HEK293 (cell line): ENCODE data around the gene TEC.
A peak's percentile ranks its signal among the peaks of the same experiment; 100 is the strongest.

ENCODE experiments used
- EGR2 ChIP-seq: fragments of 450-650 bp; formaldehyde crosslinking; IDR thresholded peaks from 2 replicates; pipeline ENCODE4 v1.5.1; 2016; ENCODE audit warnings: low read depth, missing biosample characterization, missing genetic modification characterization
- GFI1B ChIP-seq: fragments of 450-650 bp; formaldehyde crosslinking; IDR thresholded peaks from 2 replicates; pipeline ENCODE4 v1.5.1; 2016; ENCODE audit warnings: missing biosample characterization, missing genetic modification characterization
- GLI2 ChIP-seq: fragments of 450-650 bp; formaldehyde crosslinking; IDR thresholded peaks from 2 replicates; pipeline ENCODE4; 2017; ENCODE audit warnings: missing biosample characterization, missing genetic modification characterization, low read depth, borderline replicate concordance
- HIC1 ChIP-seq: fragments of 450-650 bp; formaldehyde crosslinking; IDR thresholded peaks from 2 replicates; pipeline ENCODE4 v1.5.1; 2016; ENCODE audit warnings: missing biosample characterization, missing genetic modification characterization
- INSM2 ChIP-seq: fragments of 450-650 bp; formaldehyde crosslinking; IDR thresholded peaks from 2 replicates; pipeline ENCODE4 v1.5.1; 2016; ENCODE audit warnings: missing biosample characterization, missing genetic modification characterization
- PRDM2 ChIP-seq: fragments of 450-650 bp; formaldehyde crosslinking; IDR thresholded peaks from 2 replicates; pipeline ENCODE4 v1.5.1; 2016; ENCODE audit warnings: missing biosample characterization, missing genetic modification characterization, borderline replicate concordance
- ZBTB26 ChIP-seq: fragments of 450-650 bp; formaldehyde crosslinking; optimal IDR thresholded peaks from 2 replicates; pipeline ENCODE3; 2016; ENCODE audit warnings: missing biosample characterization, mild to moderate bottlenecking, missing genetic modification characterization
- ZNF157 ChIP-seq: fragments of 450-650 bp; formaldehyde crosslinking; IDR thresholded peaks from 2 replicates; pipeline ENCODE4 v1.5.1; 2016; ENCODE audit warnings: missing biosample characterization, missing genetic modification characterization
- ZNF16 ChIP-seq: fragments of 450-650 bp; formaldehyde crosslinking; IDR thresholded peaks from 2 replicates; pipeline ENCODE4 v1.5.1; 2016; ENCODE audit warnings: low read depth, missing biosample characterization, missing genetic modification characterization
- ZNF184 ChIP-seq: fragments of 450-650 bp; IDR thresholded peaks from 2 replicates; pipeline ENCODE4 v1.5.1; 2018; ENCODE audit warnings: missing biosample characterization, mild to moderate bottlenecking, missing genetic modification characterization
- ZNF211 ChIP-seq: fragments of 450-650 bp; formaldehyde crosslinking; IDR thresholded peaks from 2 replicates; pipeline ENCODE4 v1.5.1; 2016; ENCODE audit warnings: low read depth, missing biosample characterization, missing genetic modification characterization
- ZNF239 ChIP-seq: fragments of 450-650 bp; formaldehyde crosslinking; IDR thresholded peaks from 2 replicates; pipeline ENCODE4 v1.5.1; 2016; ENCODE audit warnings: missing biosample characterization, missing genetic modification characterization
- ZNF26 ChIP-seq: fragments of 450-650 bp; formaldehyde crosslinking; IDR thresholded peaks from 2 replicates; pipeline ENCODE4 v1.5.1; 2016; ENCODE audit warnings: missing biosample characterization, missing genetic modification characterization
- ZNF354C ChIP-seq: fragments of 450-650 bp; formaldehyde crosslinking; IDR thresholded peaks from 2 replicates; pipeline ENCODE4 v1.5.1; 2016; ENCODE audit warnings: missing biosample characterization, missing genetic modification characterization, low read depth, borderline replicate concordance
- ZNF37A ChIP-seq: fragments of 450-650 bp; IDR thresholded peaks from 2 replicates; pipeline ENCODE4 v1.5.1; 2018; ENCODE audit warnings: missing biosample characterization, missing genetic modification characterization
- ZNF391 ChIP-seq: fragments of 450-650 bp; formaldehyde crosslinking; IDR thresholded peaks from 2 replicates; pipeline ENCODE4 v1.5.1; 2016; ENCODE audit warnings: low read depth, missing biosample characterization, missing genetic modification characterization, borderline replicate concordance
- ZNF423 ChIP-seq: fragments of 450-650 bp; formaldehyde crosslinking; IDR thresholded peaks from 2 replicates; pipeline ENCODE4 v1.5.1; 2016; ENCODE audit warnings: missing biosample characterization, missing genetic modification characterization
- ZNF449 ChIP-seq: fragments of 450-650 bp; formaldehyde crosslinking; IDR thresholded peaks from 2 replicates; pipeline ENCODE4 v1.5.1; 2017; ENCODE audit warnings: missing biosample characterization, mild to moderate bottlenecking, missing genetic modification characterization, moderate library complexity
- ZNF561 ChIP-seq: fragments of 450-650 bp; IDR thresholded peaks from 2 replicates; pipeline ENCODE4 v1.5.1; 2018; ENCODE audit warnings: missing biosample characterization, missing genetic modification characterization, borderline replicate concordance
- ZNF596 ChIP-seq: fragments of 450-650 bp; IDR thresholded peaks from 2 replicates; pipeline ENCODE4 v1.5.0; 2018; ENCODE audit warnings: missing biosample characterization, mild to moderate bottlenecking, missing genetic modification characterization, moderate library complexity
- ZNF629 ChIP-seq: fragments of 450-650 bp; formaldehyde crosslinking; IDR thresholded peaks from 2 replicates; pipeline ENCODE4 v1.5.1; 2017; ENCODE audit warnings: missing biosample characterization, missing genetic modification characterization
- ZNF704 ChIP-seq: fragments of 450-650 bp; formaldehyde crosslinking; IDR thresholded peaks from 2 replicates; pipeline ENCODE4 v1.5.1; 2016; ENCODE audit warnings: missing biosample characterization, missing genetic modification characterization
- ZNF768 ChIP-seq: fragments of 450-650 bp; formaldehyde crosslinking; IDR thresholded peaks from 2 replicates; pipeline ENCODE4 v1.5.1; 2018; ENCODE audit warnings: missing biosample characterization, mild to moderate bottlenecking, missing genetic modification characterization
- ZNF776 ChIP-seq: fragments of 450-650 bp; formaldehyde crosslinking; IDR thresholded peaks from 2 replicates; pipeline ENCODE4 v1.5.0; 2017; ENCODE audit warnings: missing biosample characterization, missing genetic modification characterization, borderline replicate concordance
- ZSCAN16 ChIP-seq: fragments of 450-650 bp; formaldehyde crosslinking; IDR thresholded peaks from 2 replicates; pipeline ENCODE4 v1.5.1; 2016; ENCODE audit warnings: missing biosample characterization, missing genetic modification characterization

The TEC gene

GRCh38 chr4:48195374-48195773 lies 74.3 kb downstream of the TEC start (continued):
- peak; percentile 40; the same call in 1 of the 2 replicates for TF ChIP-seq ZNF629 (tag by site-specific recombination)
- no peak for TF ChIP-seq GLI2 (tag by site-specific recombination)
- 0 out of 2 replicates have a peak, but pooled peaks have one; percentile 20 for TF ChIP-seq GFI1B (tag by site-specific recombination)
- TF ChIP-seq ZNF561 (tag by site-specific recombination) = no peak
- TF ChIP-seq ZNF239 = no peak
- TF ChIP-seq ZNF704 (tag by site-specific recombination) = no peak
- TF ChIP-seq ZNF184 (tag by site-specific recombination) = no peak
- no peak for TF ChIP-seq ZNF423
- TF ChIP-seq HIC1 (tag by site-specific recombination) = no peak
- TF ChIP-seq PRDM2 (tag by site-specific recombination) = no peak
- TF ChIP-seq ZNF37A (tag by site-specific recombination) = no peak
- TF ChIP-seq INSM2 (tag by site-specific recombination) = 0 out of 2 replicates have a peak, but pooled peaks have one; percentile 50
- TF ChIP-seq ZNF776 = no peak
- no peak for TF ChIP-seq ZNF391 (tag by site-specific recombination)
- no peak for TF ChIP-seq ZNF16
- no peak for TF ChIP-seq ZNF354C (tag by site-specific recombination)
- TF ChIP-seq ZNF157 = no peak
- TF ChIP-seq ZNF449 = no peak
- TF ChIP-seq ZBTB26 (tag by site-specific recombination) = no peak
- no peak for TF ChIP-seq ZNF211 (tag by site-specific recombination)
- no peak for TF ChIP-seq ZSCAN16
- no peak for TF ChIP-seq ZNF26 (tag by site-specific recombination)
- TF ChIP-seq EGR2 (tag by site-specific recombination) = no peak
- TF ChIP-seq ZNF768 = no peak
- no peak for TF ChIP-seq ZNF596 (tag by site-specific recombination)
